T follicular helper cell (primary cell): ENCODE data around the gene MAST2.
"Not testable (repeated sequence)": the region's sequence is repeated elsewhere in the genome, so short reads cannot be mapped to it uniquely, and the experiment has no call there.

ENCODE experiments used
- DNase-seq: peaks from one replicate; pipeline ENCODE4 v3.0.0-alpha.2; 2020; ENCODE audit warnings: low read depth

MAST2 gene

DNA sequence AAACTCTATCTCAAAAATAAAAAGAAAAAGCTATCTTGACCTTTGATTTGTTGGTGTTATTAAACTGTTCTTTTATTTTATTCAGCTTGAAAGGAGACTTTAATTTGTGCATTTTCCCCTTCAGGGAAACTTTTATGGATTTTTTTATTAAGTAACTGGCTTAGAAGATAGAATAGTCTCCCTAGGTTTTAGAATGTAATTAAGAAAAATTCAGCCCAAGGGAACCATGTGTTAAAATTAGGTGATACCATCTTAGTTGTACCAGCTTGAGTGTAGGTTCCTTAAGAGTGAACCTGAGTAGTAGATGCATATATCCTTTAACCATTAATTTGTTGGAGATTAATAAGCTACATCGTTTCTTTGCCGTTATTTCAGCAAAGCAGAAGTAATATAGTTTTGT lies 11.4 kb downstream of the MAST2 start:
- DNase-seq, result no peak

DNA sequence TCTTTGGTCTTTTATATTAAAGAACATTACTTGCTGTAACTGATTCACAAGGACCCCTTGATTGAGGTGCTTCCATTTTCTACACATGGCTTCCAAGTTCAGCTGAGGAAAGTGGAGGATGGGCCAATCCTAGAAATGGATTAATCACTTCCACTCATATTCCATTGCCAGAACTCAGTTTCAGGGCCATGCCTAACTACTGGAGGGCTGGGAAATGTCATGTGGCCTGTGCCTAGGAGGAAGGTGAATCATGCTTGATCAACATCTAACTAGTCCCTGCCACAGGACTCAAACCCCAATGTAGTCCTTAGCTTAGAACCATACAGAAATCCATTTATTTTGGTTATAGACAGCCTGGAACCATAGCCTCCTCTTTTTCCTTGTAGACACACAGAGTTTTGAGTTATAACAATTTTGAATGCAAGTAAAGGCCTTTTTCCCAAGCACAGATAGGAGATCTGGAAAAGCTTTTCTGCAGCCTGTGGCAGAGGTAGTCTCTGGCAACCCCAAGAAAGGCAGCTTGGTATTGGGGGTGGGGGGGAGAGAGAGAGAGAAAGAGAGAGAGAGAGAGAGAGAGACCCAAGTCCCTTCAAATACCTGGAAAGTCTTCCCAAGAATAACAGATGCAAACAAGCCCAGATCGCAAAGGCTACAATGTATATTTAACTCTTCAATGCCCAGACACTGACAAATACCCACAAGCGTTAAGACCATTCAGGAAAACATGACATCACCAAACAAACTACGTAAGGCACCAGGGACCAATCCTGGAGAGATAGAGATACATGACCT lies 12.5 kb downstream of the MAST2 start:
- no peak for DNase-seq

DNA sequence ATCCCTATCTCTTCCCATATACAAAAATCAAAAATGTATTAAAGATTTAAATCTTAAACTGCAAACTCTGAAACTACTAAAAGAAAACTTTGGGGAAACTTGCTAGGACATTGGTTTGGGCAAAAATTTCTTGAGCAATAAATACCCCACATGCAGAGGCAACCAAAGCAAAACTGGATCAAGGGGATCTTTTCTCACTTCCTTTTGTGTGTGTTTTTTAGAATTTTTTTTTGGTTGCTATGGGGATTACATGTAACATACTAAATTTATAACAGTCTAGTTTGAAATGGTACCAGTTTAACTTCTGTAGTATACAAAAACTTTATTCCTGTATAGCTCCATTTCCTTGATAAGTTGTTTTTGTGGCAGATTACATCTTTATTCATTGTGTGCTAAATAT lies 16.8 kb downstream of the MAST2 start:
- DNase-seq, result no peak

DNA sequence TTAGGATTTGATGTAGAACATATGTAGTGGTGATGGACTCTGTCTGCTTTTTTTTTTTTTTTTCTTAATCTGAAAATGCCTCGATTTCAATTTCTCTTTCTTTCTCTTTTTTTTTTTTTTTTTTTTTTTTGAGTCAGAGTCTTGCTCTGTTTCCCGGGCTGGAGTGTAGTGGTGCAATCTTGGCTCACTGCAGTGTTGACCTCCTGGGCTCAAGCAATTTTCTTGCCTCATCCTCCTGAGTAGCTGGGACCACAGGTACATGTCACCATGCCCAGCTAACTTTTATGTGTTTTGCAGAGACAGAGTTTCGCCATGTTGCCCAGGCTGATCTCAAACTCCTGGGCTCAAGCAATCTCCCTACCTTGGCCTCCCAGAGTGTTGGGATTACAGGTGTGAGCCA lies 17.4 kb downstream of the MAST2 start:
- DNase-seq, result no peak

DNA sequence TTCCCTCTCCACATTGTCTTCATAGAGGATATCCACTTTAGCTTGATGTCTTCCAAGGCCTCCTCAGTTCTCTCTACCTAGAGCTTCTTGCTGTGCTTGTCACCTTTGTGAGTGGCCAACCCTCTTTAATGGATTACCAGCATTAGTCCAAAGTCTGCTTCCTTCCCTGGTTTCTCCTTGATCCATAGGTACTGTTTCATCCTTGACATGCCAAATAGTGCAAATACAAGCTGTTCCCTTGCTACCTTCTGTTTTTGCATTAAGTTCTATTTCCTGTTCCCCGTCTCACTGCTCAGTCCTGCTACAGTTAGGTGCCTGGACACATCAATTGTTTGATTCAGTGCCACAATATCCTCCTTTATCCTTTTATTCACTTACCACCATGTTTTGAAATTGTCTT lies 19.2 kb downstream of the MAST2 start:
- no peak for DNase-seq

DNA sequence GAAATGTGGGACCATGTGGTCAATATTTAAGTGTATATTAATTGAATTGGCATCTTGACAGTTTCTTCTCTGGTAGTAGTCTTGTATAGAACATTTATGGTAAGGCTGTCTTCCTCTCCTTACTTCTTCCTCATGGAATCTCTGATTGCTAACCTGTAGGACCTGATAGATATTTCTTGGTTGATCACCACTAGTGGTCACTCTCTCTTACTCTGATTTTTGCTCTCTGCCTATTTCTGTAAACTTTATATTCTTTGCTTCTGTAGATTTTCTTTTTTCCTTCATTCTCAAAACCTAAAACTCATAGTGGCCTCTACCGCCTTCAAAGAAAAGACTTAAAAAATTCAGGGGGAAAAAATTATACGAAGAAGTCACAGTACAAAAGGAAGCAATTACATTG lies 21.2 kb downstream of the MAST2 start:
- DNase-seq, result no peak

DNA sequence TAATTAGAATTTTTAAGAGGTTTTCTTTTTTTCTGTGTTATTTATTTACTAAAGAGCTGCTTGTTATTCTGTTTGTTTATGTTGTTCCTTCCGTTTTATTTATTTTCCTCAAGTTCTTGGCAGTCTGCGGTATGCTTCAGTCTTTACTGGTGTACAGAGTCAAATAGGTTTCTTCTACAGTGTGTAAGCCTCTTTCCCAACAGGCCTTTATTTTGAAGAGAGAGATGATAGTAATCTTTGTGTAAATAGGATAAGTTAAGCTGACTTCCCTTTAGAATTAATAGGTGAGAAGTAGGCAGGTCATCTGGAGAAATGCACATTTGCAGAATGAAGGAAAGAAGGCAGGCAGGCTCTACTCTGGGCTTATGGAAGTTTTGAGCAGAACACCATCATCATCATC lies 23.8 kb downstream of the MAST2 start:
- no peak for DNase-seq

DNA sequence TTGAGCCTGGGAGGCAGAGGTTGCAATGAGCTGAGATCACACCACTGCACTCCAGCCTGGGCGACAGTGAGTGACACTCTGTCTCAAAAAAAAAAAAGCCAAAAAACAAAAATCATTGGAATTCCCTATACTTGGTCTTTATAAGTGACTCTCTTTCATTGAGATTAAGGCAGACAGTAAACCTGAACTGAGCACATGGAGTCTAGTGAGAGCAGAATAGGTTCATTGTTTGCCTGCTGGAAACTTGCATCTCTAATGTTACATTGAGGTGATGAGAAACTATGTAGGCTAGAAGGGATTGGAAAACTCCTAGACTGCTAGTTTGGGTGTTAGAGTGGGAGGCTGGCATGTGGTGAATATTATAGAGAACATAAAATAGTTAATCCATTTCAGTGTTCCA lies 25.4 kb downstream of the MAST2 start:
- DNase-seq, result no peak

DNA sequence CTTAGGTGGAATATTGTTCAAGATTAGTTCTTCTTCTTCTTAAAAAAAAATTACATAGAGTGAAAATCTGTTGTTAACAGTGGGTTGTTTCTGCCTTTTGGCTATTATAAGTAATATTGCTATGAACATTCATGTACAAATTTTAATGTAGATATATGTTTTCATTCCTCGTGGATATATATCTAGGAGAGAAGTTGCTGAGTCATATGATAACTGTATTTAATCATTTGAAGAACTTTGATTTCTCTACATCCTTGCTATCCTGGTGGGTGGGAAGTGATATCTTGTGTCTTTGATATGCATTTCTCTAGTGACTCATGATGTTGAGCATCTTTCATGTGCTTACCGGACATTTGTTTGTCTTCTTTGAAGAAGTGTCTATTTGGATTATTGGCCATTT lies 29.9 kb downstream of the MAST2 start:
- DNase-seq, result no peak

DNA sequence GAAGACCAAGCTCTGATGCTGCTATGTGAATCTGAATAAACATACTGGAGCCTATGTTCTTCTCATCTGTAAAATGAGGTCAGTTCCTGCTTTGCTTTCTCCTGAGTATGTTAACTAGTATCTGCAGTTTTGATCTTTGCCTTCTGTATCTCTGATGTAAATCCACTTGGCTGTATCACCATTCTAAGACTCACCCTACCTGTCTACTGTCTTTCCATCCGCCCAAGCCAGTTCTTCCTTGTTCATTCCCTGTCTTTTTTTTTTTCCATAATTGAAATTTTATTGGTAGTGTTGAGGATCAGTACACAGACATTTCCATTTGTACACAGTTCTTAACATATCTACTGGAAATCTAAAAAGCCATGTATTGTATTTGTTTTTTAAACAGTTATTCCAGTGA lies 31.3 kb downstream of the MAST2 start:
- DNase-seq, result no peak

DNA sequence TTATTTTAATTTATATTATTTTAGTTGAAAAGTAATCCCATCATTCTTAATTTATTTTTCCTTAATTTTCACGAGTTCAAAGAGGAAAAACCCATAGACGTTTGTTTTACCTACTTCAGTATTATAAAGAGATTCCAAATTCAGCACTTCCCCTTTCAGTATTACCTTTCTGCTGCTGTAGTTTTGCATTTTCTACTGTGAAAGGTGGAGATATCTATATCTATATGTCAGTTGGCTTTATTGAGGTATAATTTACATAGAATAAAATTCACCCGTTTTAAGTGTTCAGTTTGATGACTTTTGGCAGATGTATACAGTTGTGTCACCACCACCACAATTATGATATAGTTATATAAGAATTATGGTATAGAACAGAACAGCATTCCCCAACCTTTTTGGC lies 33.0 kb downstream of the MAST2 start:
- DNase-seq, result no peak

DNA sequence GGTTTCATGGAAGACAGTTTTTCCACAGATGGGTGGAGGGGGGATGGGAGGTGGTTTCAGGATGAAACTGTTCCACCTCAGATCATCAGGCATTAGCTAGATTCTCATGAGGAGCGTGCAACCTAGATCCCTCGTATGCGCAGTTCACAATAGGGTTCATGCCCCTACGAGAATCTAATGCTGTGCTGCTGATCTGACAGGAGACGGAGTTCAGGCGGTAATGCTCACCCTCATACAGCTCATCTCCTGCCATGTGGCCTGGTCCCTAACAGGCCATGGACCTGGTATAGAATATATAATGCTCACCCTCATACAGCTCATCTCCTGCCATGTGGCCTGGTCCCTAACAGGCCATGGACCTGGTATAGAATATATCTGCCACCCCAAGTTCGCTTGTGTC lies 33.4 kb downstream of the MAST2 start:
- DNase-seq, result not testable (repeated sequence)

DNA sequence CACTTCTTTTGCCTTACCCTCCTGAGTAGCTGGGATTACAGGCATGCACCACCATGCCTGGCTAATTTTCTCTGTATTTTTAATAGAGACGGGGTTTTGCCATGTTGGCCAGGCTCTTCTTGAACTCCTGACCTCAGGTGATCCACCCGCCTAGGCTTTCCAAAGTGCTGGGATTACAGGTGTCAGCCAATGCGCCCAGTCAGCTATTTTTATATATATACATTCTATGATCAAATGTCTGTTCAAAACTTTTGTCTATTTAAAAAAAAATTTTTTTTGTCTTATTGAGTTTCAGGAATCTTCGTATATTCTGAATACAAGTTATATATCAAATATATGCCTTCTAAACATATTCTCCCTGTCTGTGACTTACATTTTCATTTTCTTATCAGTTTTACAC lies 34.9 kb downstream of the MAST2 start:
- not testable (repeated sequence) for DNase-seq

DNA sequence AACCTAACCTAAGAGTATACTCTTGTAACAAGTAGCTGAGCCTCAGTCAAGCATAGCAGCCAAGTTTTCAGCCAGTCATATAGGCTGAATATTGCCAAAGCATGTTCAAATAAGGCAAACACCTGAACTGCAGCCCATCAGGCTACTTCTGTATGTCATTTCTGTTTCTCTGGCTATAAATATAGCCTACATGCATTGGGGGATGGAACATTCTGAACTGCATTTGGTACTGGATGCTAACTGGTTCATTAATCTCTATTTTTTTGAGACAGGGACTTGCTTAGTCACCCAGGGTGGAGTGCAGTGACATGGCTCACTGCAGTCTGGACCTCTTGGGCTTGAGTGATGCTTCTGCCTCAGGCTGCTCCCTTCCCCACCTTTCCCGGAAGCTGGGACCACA lies 37.3 kb downstream of the MAST2 start:
- DNase-seq, result no peak

DNA sequence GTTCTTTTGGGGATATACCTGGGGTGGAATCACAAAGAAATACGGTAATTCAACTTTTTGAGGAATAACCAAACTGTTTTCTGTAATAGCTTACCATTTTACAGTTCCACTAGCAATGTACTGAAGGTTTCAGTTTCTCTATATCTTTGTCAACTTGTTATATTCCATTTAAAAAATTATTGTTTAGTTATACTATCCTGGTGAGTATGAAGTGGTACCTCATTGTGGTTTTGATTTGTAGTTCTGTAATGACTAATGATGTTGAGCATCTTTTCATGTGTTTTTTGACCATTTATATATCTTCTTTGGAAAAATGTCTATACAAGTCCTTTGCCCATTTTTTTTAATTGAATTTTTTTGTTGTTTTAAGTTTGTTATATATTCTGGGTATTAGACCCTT lies 39.4 kb downstream of the MAST2 start:
- DNase-seq, result no peak

DNA sequence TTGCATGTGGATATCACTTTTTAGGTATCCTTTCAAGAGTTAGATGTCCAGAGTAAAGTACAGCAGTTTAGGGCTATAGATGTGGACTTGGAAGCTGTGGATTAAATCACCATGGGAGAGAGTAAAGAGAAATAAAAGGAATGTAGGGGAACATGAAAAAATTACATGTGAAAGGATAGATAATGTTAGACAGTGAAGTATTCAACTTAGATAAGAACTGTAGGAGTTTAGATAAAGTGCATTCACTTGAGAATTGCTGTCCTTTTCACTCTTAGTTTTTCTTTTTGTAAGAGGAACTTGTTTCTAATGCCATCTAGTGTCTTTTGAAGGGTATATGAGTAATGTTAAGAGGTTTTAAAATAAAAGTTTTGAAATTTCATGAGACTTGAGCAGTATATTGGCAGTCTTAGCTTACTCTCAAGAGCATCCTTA lies 40.1 kb downstream of the MAST2 start:
- DNase-seq, result no peak

DNA sequence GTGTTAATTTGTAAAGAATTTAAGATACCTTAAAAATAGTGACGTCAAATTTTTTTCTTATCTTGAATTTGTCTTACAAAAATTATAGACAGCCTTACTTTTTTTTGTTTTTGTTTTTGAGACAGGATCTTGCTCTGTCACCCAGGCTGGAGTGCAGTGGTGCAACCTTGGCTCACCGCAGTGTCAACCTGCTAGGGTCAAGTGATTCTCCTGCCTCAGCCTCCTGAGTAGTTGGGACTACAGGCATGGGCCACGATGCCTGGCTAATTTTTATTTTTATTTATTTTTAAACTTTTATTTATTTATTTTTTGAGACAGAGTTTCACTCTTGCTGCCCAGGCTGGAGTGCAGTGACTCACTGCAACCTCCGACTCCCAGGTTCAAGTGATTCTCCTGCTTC lies 40.6 kb downstream of the MAST2 start:
- DNase-seq, result not testable (repeated sequence)

DNA sequence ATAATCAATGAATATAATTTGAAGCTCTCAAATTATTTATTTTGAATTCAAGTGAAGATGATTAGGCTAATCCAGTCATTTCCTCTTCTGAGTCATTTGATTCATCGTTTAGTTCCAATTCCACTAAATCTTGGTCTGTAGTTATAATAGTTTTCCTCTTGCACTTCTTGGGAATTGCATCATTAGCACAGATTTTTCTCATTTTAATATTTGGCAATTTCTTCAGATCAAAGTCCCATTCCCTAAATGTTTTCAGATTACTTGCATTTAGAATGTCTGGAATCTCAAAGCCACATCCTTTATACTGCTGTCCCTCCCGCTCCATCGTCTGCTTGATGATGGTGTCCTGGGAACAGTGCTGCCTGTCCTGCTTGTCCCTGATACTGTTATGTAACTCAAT lies 43.5 kb downstream of the MAST2 start:
- DNase-seq, result no peak

DNA sequence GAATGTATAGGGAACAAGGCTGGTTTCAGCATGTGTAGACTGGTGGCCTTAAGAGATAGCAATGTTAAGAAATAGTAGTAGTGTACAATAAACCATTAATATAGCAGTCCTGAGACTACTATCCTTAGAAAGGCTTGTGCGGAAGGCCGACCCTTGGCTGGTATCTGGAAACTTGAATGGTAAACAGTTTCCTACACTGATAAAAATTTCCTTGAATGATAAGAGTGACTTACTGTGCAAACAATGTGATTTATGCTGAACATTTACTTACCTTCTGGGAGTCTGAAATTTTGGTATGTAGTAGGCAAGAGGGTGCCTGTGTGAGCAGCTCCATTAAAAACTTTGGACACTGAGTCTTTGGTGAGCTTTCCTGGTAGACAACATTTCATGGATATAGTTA lies 44.7 kb downstream of the MAST2 start:
- no peak for DNase-seq

DNA sequence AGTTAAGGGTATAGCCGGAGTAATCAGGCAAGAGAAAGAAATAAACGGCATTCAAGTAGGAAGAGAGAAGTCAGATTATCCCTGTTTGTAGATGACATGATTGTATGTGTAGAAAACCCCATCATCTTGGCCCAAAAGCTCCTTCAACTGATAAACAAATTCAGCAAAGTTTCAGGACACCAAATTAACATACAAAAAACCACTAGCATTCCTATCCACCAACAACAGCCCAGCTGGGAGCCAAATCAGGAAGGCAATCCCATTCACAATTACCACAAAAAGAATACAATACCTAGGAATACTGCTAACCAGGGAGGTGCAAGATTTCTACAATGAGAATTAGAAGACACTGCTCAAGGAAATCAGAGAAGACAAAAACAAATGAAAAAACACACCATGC lies 45.3 kb downstream of the MAST2 start:
- DNase-seq, result no peak

DNA sequence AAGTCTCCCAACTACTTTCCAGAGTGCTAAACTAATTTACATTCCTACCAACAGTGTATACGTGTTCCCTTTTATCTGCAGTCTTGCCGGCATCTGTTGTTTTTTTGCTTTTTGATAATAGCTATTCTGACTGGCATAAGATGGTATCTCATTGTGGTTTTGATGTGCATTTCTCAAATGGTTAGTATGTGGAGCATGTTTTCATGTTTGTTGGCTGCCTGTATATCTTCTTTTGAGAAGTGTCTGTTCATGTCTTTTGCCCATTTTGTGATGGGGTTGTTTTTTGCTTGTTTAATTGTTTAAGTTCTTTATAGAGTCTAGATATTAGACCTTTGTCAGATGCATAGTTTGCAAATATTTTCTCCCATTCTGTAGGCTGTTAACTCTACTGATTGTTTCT lies 46.6 kb downstream of the MAST2 start:
- no peak for DNase-seq

DNA sequence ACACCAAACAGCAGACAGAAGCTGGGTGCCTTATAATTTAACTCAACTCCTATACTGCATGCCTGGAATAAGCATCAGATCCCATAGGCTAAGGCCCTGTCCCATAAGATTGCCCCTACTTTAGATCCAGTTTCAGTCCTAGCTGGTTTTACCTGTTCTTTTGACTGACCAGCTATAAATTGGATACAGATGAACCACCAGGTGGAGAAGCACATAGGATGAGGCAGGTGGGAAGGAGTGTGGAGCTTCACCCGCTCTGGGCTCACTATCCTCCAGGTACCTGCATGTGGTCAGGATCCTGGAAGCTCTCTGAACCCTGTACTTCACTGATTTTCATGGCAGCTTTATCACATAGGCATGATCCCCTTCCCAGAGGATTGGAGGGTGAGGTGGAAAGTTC lies 51.3 kb downstream of the MAST2 start:
- DNase-seq, result no peak

DNA sequence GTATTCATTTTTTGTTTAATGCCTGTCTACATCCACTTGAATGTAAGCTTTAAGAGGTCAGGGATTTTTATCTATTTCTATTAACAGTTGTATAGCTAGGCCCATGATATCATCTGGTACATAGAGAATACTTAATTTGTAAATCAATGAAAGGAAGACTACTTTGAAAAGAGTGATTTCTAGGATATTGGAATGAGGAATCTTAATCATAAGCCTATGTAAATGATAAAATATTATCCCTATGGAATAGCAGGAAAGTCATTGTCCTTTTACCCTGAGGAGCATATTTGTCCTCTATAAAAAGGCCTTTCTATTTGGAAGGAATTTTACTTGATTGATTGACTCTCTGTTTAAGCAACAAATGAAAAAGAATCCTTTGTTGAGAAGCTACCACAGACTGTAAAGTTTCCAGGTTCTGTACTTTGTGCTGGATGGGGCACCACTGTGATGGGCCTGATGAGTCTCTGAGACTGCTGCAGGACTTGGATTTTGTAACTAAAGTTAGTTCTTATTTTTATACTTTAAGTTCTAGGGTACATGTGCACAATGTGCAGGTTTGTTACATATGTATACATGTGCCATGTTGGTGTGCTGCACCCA lies 53.8 kb downstream of the MAST2 start:
- no peak for DNase-seq
